GM19438 (cell line): ENCODE data around the gene SENP3.
A peak's percentile ranks its signal among the peaks of the same experiment; 100 is the strongest.

ENCODE experiments used
- ATAC-seq: cut with Tn5 transposase; IDR thresholded peaks from one replicate; pipeline ENCODE4 v1.9.1; 2021; ENCODE audit warnings: low read depth; ENCODE audit not compliant: unreplicated experiment

The SENP3 gene

DNA sequence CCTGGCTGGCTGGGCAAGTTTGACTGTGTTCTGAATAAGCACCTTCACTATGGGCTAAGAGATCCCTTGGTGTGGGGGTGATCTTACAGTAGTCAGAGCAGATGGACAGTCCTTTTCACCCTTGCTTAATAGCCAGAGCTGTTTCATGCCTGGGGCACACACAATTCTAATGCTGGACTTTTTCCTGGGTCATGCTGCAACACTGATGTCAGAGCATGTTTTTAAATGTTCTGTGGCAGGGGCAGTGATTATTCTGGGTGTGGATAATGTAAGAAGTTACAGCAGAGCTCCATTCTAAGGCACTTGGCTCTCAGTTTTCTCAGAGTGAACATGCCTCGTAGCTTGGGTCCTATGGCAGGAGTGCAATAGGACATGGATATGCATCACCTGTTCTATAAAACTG, 13.8 kb downstream of the SENP3 start:
- ATAC-seq, result no peak

DNA sequence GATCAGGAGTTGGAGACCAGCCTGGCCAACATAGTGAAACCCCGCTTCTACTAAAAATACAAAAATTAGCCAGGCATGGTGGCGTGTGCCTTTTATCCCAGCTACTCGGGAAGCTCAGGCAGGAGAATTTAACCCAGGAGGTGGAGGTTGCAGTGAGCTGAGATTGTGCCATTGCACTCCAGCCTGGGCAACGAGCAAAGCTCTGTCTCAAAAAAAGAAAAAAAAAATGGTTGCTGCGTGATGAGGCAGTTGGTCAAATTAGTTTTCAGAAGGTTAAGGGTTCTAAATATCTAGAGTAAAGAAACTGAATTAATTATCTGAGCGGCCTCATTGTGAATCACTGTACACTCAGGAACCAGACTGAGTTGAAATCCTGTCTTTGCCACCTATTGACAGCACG, 14.2 kb downstream of the SENP3 start:
- ATAC-seq, result no peak

DNA sequence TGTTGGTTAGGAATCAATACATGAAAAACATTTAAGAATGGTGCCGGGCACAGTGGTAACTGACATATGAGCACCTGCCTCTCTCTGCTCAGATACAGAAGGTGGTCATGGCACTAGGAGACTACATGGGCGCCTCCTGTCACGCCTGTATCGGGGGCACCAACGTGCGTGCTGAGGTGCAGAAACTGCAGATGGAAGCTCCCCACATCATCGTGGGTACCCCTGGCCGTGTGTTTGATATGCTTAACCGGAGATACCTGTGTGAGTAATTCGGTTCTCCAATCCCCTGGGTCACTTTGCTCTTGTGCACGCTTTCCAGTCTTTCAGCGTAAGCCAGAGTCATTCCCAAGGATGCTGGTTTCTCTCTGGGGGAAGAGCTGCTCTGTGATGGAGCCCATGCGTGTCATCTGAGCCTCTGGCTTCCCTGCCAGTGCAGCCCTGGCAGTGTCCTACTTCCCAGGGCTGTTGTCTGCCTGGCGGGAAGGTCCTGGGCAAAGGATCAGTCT, 14.8 kb downstream of the SENP3 start:
- no peak for ATAC-seq

DNA sequence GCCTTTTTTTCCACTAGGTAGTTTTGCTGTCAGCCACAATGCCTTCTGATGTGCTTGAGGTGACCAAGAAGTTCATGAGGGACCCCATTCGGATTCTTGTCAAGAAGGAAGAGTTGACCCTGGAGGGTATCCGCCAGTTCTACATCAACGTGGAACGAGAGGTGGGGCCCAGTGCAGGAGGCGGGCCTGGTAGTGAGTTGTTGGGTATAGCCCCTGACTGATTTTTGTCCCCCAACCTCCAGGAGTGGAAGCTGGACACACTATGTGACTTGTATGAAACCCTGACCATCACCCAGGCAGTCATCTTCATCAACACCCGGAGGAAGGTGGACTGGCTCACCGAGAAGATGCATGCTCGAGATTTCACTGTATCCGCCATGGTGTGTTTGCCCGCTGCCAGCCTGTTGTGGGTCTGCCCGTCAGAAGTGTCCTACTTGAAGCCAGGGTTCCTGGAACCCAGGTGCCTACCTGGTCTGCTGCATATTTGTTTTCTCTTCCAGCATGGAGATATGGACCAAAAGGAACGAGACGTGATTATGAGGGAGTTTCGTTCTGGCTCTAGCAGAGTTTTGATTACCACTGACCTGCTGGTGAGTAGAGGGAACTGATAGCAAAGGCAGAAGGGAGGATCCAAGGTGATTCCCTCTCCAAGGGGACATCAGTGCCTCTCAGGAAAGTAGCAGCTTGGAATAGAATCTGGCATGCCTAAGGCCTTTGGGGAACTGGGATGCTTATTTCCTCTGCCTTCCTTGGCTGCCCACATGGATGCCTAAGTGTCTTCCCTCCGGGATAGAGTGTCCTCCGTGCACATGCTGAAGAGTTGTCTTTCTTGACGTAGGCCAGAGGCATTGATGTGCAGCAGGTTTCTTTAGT, 15.8 kb downstream of the SENP3 start:
- no peak for ATAC-seq

DNA sequence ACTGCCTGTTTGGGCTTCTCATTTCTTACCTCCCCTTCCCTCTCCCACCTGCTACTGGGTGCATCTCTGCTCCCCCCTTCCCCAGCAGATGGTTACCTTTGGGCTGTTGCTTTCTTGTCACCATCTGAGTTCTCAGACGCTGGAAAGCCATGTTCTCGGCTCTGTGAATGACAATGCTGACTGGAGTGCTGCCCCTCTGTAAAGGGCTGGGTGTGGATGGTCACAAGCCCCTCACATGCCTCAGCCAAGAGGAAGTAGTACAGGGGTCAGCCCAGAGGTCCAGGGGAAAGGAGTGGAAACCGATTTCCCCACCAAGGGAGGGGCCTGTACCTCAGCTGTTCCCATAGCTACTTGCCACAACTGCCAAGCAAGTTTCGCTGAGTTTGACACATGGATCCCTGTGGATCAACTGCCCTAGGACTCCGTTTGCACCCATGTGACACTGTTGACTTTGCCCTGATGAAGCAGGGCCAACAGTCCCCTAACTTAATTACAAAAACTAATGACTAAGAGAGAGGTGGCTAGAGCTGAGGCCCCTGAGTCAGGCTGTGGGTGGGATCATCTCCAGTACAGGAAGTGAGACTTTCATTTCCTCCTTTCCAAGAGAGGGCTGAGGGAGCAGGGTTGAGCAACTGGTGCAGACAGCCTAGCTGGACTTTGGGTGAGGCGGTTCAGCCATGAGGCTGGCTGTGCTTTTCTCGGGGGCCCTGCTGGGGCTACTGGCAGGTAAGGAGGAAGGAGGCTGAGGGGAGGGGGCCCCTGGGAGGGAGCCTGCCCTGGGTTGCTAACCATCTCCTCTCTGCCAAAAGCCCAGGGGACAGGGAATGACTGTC, 17.5 kb downstream of the SENP3 start, which contains the start of gene CD68:
TSS of gene CD68 (plus strand) at position 638 of the 833 bp plus-strand sequence. CDS start at position 678, 40 bp downstream.
- ATAC-seq, result no peak

DNA sequence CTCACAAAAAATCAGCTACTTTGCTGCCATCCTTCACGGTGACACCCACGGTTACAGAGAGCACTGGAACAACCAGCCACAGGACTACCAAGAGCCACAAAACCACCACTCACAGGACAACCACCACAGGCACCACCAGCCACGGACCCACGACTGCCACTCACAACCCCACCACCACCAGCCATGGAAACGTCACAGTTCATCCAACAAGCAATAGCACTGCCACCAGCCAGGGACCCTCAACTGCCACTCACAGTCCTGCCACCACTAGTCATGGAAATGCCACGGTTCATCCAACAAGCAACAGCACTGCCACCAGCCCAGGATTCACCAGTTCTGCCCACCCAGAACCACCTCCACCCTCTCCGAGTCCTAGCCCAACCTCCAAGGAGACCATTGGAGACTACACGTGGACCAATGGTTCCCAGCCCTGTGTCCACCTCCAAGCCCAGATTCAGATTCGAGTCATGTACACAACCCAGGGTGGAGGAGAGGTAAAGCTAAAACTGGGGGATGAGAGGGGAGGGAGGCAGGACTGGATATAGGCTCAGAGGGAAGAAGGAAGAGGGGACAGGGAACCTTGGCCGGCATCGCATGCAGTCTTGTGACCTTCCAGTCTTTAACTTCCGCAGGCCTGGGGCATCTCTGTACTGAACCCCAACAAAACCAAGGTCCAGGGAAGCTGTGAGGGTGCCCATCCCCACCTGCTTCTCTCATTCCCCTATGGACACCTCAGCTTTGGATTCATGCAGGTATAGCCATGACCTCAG, 18.3 kb downstream of the SENP3 start:
- ATAC-seq, result no peak

DNA sequence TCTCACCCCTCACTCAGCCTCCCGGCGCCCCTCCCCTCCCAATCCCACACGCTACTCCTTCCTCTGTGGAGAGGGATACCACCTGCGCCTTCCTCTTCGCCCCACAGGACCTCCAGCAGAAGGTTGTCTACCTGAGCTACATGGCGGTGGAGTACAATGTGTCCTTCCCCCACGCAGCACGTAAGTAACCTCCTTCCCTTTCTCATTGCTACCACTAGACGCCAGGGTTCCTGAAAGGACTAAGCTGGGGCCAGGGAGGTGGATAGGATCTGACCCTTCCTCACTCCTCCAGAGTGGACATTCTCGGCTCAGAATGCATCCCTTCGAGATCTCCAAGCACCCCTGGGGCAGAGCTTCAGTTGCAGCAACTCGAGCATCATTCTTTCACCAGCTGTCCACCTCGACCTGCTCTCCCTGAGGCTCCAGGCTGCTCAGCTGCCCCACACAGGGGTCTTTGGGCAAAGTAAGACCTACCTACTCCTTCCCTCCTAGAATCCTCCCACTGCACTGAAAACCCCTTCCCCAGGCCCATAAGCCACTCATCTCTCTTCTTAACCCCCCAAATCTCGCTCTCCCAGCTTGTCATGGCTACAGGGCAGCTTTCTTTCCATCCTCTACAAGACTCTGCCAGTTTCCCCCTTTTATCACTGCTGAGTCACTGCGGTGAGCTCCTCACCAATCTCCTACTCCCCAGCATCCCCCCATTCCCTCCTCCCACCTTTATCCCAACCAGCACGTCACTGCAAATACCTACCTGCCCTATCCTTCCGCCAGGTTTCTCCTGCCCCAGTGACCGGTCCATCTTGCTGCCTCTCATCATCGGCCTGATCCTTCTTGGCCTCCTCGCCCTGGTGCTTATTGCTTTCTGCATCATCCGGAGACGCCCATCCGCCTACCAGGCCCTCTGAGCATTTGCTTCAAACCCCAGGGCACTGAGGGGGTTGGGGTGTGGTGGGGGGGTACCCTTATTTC, 19.2 kb downstream of the SENP3 start:
- ATAC-seq, result no peak

DNA sequence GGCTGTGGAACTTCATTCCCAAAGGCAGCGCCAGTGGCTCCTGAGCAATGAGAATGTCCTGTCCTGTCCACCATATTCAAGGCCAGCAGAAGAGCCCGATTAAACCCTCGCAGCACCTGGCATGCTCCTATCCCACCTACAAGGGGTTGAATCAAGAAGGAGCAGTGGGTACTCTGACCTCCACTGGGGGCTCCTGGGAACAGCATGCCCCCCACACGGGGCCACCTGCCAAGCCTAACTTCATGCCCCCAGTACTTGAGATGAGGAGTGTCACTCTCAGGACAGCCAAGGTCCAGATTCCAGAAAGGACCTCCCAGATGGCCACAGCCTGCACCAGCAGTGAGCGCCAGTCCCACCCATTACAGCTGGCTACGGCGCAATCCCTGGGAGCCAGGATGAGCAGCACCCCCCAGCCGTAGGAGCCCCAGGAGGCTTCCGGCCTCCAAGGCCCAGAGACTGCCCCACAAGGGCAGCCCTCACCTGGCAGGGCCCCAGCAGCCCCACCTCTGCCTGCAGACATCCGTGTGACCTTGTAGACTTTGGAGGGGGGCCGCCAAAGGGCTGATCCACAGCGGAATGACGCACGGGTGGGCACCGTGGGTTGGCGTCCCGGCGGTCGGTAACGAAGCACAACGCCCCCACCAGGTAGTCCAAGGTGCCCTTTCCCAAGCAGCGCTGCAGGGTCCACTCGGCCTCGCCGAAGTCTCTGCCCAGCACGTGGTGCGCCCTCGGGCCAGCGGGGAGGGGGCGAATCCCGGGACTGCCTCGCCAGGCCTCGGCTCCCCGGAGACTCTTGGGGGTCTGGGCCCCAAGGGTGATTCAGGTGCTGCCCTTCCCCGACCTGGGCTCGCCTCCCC, 20.9 kb downstream of the SENP3 start:
- no peak for ATAC-seq

DNA sequence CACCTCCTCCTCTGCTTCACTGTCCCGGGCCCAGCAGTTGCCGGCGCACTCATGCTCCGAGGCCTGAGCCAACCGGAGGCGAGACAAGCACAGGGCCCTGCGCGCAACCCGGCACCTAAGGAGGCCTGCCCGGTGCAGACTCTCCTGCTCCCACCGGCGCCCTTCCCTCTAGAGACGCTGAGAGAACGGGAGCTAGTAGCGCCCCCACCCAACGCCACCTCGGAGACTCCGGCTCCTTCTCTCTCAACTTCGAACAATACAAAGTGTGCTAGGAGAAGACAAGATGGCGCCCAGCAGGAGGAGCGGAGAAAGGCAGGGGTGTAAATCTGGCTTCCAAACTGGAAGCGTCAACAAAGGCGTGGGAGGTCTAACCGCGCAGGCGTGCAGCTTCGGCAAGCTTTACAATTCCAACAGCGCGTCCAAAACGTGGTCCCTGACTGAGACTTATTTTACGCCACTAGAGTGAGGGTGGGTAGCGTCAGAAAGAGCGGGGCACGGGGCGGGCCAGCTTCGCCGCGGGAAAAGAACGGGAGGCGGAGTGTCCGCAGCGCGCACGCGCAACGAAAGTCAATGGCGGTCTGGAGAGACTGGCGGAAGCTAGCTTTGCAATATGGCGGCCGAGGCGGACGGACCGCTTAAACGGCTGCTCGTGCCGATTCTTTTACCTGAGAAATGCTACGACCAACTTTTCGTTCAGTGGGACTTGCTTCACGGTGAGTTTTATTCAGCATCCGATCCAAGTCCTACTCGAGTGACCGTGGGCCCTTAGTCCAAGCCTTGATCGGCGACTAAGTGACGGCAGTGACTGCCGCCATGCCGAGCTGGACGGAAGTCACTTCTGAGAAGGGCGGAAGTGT, 21.8 kb downstream of the SENP3 start, which contains the start of gene MPDU1:
TSS of gene MPDU1 (plus strand) at position 600 of the 857 bp plus-strand sequence. CDS start at position 611, 11 bp downstream.
- peak; percentile 70 for ATAC-seq

DNA sequence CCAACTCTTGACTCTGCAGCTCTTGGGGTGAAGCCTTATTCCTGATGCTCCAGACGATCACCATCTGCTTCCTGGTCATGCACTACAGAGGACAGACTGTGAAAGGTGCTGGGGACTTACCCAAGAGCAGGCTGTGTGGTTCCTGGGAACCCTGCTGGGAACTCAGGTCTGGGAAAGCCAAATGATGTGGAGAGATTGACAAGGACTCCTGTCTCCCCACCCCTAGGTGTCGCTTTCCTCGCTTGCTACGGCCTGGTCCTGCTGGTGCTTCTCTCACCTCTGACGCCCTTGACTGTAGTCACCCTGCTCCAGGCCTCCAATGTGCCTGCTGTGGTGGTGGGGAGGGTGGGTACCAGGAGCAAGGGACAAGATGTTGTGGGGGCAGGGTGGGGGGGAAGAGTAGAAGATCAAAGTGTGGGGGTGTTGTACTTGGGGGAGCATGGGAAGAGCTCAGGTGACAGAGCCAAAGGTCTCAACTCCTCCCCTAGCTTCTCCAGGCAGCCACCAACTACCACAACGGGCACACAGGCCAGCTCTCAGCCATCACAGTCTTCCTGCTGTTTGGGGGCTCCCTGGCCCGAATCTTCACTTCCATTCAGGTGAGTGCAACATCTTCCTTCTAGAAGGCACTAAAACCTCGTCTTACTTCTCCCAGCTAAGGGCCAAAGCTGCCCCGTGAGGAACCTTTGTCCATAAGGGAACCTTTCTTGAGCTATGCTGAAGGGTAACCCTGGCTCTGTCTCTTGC, 25.1 kb downstream of the SENP3 start:
- no peak for ATAC-seq

DNA sequence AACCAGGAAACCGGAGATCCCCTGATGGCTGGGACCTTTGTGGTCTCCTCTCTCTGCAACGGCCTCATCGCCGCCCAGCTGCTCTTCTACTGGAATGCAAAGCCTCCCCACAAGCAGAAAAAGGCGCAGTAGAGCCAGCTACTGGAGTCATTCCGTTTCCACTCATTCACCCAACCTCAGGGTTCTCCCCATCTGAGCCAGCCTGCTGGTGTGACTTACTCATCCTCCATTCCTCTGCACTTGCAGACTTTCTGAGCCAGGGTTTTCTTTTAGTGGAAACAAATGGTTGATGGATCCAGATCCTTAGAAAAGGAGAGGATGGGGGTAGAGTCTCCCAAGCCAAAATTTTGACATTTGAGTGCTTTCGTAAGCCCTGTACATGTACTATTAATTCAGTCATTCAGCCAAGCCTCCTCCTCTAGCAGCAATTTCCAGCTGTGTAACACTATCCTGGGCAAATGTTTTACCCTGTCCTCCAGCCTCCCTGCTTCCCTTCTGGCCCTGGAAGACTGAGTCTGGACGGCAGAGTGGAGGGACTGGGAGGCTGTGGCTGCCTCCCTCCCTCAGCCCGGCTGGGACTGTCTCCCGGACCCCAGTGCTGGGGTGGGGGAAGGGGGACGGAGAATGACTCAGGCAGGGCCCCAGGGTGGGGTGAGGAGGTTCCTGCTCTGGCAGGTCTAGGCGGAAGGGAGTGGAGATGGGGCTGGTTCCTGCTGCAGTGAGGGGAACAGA, 25.9 kb downstream of the SENP3 start:
- no peak for ATAC-seq

DNA sequence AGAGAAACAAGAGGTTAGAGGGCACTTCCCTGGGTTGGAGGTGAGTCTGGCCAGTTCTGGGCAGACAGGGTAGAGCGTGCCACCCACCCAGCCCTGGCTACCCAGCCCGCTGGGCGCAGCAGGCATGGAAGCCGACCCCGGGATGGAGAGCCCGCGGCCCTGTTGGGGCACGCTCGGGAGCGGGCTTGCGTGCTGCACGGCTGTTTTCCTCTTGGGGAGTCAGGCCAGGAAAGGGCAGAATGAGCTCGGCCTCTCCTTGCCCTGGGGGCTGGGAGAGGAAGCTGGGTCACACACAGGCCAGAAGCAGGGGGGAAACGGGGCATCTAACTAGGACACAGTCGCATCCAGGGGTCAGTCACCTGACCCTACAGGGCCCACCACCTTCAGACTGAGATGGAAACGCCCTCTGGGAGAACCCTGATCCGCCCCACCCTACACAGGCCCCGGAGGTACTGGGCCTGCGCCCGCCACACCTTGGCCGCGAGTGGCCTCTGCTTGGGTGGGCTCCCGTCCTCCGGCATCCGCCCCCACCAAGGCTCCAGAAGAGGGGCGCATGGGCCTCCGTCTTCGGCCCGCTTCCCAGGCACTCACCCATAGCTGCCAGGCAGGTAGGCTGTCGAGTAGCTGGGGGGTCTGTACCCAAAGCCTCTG, 27.0 kb downstream of the SENP3 start:
- no peak for ATAC-seq

DNA sequence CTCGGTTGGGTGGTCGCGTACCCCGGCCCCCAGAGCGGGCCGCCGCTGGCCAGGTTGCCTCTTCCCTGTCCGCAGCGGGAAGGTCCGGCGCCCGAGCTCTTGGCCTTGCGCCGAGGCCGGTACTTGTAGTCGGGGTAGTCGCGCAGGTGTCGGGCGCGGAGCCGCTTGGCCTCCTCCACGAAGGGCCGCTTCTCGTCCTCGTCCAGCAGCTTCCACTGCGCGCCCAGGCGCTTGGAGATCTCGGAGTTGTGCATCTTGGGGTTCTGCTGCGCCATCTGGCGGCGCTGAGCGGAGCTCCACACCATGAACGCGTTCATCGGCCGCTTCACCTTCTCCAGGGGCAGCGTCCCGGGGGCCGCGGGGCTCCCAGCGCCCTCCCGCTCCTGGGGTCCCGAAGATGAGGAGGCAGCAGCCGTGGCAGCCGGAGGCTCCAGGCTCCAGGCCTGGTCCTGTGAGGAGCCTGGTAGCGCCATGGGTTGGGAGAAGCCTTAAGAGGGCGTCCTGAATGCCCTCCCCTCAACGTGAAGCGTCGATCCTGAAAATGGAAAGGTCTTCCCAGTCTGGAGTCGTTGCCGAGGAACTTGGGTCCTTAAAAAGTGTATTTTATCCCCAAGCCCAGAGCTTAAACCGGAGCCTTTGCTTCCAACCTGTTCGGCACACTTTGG, 27.6 kb downstream of the SENP3 start:
- no peak for ATAC-seq

DNA sequence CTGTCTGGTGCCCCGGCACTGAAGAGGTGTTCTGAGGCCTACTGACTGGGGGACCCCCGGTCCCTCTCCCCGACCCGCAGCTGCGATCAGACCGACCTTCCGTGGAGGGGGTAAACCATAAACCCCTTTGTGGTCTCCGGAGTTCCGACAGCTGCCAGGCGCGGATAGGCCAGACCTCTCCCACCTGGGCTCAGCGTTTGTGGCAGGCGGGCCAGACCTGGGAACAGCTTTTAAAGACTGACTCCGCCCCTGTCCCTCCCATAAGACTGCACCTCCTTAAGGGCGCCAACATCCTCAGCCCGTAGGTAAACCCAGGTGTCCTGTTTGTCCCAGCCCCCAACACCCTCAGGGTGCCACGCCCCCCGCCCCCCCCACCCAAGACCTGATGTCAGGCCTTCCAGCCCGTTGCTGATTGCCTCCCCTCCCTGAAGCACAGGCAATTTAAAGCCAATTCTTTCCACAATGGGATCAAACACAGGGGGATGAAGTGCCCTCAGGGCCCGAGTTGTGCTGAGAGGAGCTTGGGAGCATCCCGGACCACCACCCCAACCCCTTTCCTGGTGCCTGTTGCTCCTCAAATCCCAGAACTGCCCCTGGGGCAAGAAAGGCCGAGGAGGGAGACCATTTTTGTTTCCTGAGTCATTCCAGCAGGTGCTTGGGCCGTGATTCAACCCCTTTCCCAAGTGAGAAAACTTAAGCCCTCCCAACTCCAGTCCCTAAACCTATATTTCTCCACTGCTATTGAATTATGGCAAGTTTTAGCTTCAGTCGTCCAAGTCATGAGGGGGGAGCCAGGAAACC, 28.4 kb downstream of the SENP3 start, which contains the start of gene SOX15:
TSS of gene SOX15 (minus strand) at position 204 of the 801 bp plus-strand sequence. CDS start 418 bp downstream, outside the sequence.
- no peak for ATAC-seq
